Left lobe of liver (tissue), 2 donors: ENCODE data around the gene WFDC9. TPM values are rescaled to one million over a fixed set of nuclear protein-coding genes. Genes with fewer than 3 reads are reported as not detected.
"Not testable (repeated sequence)": the region's sequence is repeated elsewhere in the genome, so short reads cannot be mapped to it uniquely, and the experiment has no call there.

Experiments
- ATAC-seq: fragments of 200-7000 bp; cut with Tn5 transposase; one replicate; pipeline ENCODE4 v1.9.1; 2020; ENCODE audit warnings: mild to moderate bottlenecking, moderate library complexity
- DNase-seq: peaks from one replicate; pipeline ENCODE4 v3.0.0-alpha.2; 2020; ENCODE audit warnings: low spot score
- total RNA-seq: library from RNA; stranded (reverse); gene quantifications from one replicate; pipeline ENCODE4 v1.2.1, GENCODE V29; 2021
- donor health status: DM: no; HTN: no; CAD: no; lungs with moderate emphysema.
- donor health status: DM: no; HTN: yes; CAD: no.

The WFDC9 gene
- total RNA-seq, 1 donor from 2014 or later = not detected

DNA sequence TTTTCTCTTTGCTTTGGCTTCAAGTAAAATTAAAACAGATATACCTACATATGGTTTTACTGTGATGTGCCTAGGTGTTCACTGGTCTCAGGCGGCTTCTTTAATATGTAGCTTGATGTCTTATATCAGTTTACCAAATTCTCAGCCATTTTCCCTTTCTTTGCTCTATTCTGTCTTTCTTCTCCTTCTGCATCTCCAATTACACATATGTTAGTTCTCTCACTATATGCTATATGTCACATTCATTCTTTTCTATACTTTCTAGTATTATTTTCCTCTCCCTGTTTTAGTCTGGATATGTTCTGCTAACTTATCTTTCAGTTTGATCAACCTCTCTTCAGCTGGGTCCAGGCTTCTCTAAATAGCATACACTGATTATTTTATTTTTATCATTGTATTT, 37.6 kb downstream of the WFDC9 start:
- ATAC-seq (no peak), DNase-seq (no peak)

- DNase-seq = no peak
- peak; percentile 91 for ATAC-seq
Measured at GRCh38 chr20:45592574-45593189, 38.4 kb downstream of the WFDC9 start.

GRCh38 chr20:45589725-45590124, 41.4 kb downstream of the WFDC9 start:
- ATAC-seq (no peak), DNase-seq (no peak)

DNA sequence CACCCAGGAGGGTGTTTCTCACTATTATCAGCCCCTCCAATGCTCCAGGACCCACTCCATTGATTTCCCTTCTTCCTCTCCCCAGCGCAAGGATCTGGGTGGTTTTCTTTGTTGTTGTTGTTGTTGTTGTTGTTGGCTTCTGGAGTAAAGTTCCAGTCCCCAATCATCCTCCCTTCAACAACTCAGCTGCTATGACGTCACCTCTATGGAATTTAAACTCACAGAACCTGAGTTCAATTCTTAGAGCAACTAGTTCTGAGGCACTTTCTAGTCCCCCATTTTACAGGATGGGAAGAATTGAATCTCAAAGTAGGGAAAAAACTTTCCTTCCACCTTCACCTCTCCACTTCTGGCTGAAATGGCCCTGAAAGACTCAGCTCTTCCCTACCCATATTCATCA, 42.3 kb downstream of the WFDC9 start:
- ATAC-seq = no peak

DNA sequence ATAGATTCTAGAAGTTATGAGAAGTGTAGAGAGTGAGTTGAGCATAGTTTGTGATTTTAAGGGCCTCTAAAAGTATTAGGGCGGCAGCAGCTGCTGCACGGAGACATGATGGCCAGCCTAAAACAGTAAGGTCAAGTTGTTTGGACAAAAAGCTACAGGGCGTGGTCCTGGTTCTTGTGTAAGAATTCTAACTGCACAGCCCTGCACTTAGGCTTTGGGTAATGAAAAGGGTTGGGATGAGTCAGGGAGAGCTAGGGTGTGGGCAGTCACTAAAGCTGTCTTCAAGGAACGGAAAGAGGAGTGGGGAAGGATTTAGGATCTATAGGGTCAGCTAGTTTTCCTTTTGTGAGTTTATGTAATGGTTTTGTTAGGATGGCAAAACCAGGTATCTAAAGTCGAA, 45.1 kb downstream of the WFDC9 start:
- not testable (repeated sequence) for DNase-seq, ATAC-seq

More for the DNA sequence above, 42.3 kb downstream of the WFDC9 start:
- no peak for DNase-seq

GRCh38 chr20:45584294-45584693, 46.8 kb downstream of the WFDC9 start:
- DNase-seq, ATAC-seq: not testable (repeated sequence)

GRCh38 chr20:45583502-45583901, 47.6 kb downstream of the WFDC9 start:
- DNase-seq (no peak), ATAC-seq (no peak)

GRCh38 chr20:45581702-45582101, 49.4 kb downstream of the WFDC9 start:
- ATAC-seq = no peak
- DNase-seq = no peak

GRCh38 chr20:45579184-45579583, 51.9 kb downstream of the WFDC9 start, which contains the start of gene WFDC8:
Gene WFDC8 (minus strand): TSS chr20:45579284. CDS start chr20:45579247, 37 bp downstream.
- no peak for DNase-seq
- ATAC-seq = no peak

DNA sequence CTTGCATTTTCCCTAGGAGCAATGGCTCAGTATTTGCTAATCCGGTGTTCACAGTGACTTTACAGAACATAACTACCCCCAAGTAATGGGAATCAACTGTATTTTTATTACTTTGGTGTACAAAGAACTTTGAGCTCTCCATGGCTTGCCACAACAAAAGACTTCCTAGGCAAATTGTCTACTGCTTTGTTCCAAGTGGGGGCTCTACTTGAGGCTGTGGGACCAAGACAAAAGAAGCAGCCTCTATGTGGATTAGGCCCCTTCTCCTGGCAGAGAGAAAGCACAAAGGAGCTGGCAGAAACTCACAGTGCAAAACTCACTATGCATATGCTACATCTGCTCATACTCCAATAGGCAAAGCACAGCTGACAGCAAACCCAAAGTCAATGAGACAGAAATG, 52.9 kb downstream of the WFDC9 start:
- no peak for ATAC-seq
- no peak for DNase-seq

DNA sequence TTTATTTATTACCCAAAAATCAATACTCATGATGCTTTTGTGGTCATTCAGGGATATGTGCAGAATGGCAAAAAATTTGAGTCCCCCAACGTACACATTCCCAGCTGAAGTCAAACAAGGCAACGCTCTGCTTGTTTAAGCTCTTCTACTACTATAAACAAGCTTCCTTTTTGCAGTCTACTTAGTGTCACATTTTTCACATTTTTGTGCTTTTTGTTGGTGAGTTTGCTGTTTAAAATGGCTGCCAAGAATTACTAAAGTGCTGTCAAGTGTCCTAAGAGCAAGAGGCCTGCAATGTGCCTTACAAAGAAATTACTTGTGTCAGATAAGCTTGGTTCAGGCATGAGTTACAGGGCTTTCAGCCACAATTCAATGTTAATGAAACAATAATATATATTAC, 54.1 kb downstream of the WFDC9 start:
- ATAC-seq (no peak), DNase-seq (no peak)

DNA sequence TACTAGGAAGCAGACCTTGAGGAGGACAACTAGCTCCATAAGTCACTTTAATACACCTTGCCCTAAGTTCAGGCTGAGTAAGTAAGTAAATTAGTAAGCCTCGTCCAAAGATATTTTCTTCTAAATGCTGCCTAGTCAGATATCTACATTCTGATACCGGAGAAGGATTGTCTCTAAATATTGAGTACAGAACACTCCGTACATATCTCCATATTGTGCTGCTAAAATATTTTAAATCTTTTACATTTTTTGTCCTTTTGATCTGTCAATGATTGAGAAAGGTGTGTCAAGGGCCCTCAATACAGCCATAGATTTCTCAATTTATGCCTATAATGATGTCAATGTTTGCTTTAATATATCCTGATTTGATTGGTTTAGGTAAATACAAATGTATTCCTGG, 55.2 kb downstream of the WFDC9 start:
- DNase-seq = no peak
- ATAC-seq = no peak

DNA sequence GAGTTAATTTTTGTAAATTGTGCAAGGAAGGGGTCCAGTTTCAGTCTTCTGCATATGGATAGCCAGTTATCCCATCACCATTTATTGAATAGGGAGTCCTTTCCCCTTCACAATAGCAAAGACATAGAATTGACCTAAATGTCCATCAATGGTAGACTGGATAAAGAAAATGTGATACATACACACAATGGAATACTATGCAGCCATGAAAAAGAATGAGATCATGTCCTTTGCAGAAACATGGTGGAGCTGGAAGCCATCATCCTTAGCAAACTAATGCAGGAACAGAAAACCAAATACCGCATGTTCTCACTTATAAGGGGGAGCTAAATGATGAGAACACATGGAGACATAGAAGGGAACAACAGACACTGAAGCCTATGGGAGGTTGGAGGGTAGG, 61.4 kb downstream of the WFDC9 start:
- not testable (repeated sequence) for DNase-seq, ATAC-seq

- no peak for ATAC-seq
- DNase-seq = no peak
Measured at GRCh38 chr20:45564760-45565276, 66.3 kb downstream of the WFDC9 start.

Other genes with a start within 250 kb of the WFDC9 start
- gene DBNDD2, start 223.0 kb downstream of the WFDC9 start, total RNA-seq = 2.9 TPM
- gene PIGT, start 215.1 kb downstream of the WFDC9 start, total RNA-seq = 36.0 TPM
- 3.7 TPM for gene WFDC2, start 161.5 kb downstream of the WFDC9 start, total RNA-seq
- not detected for gene SPINT3, start 115.7 kb downstream of the WFDC9 start, total RNA-seq
- gene WFDC6, start 91.8 kb downstream of the WFDC9 start, total RNA-seq = not detected
- gene EPPIN, start 83.9 kb downstream of the WFDC9 start, total RNA-seq = not detected
- gene WFDC8, start 52.0 kb downstream of the WFDC9 start, total RNA-seq = not detected
- not detected for gene WFDC10A, start 1.5 kb downstream of the WFDC9 start, total RNA-seq
- gene WFDC11, start 39.0 kb upstream of the WFDC9 start, total RNA-seq = not detected
- not detected for gene WFDC13, start 70.8 kb upstream of the WFDC9 start, total RNA-seq
- gene WFDC10B, start 73.7 kb upstream of the WFDC9 start, total RNA-seq = not detected
- not detected for gene SPINT4, start 91.1 kb upstream of the WFDC9 start, total RNA-seq
- gene WFDC3, start 160.6 kb upstream of the WFDC9 start, total RNA-seq = not detected
- gene DNTTIP1, start 160.7 kb upstream of the WFDC9 start, total RNA-seq = 10.3 TPM
- gene UBE2C, start 181.4 kb upstream of the WFDC9 start, total RNA-seq = 0.96 TPM
- not detected for gene TNNC2, start 196.0 kb upstream of the WFDC9 start, total RNA-seq
- gene SNX21, start 202.5 kb upstream of the WFDC9 start, total RNA-seq = 7.9 TPM
- gene ACOT8, start 226.1 kb upstream of the WFDC9 start, total RNA-seq = 17.5 TPM
- gene ZSWIM3, start 226.3 kb upstream of the WFDC9 start, total RNA-seq = 1.6 TPM
- 2.7 TPM for gene ZSWIM1, start 249.9 kb upstream of the WFDC9 start, total RNA-seq